HG03521 (cell line): ENCODE data around the gene SLC34A1.

Experiments
- ATAC-seq: cut with Tn5 transposase; IDR thresholded peaks from one replicate; pipeline ENCODE4 v1.9.1; 2021; ENCODE audit warnings: mild to moderate bottlenecking, moderate library complexity; ENCODE audit not compliant: unreplicated experiment

The SLC34A1 gene

DNA sequence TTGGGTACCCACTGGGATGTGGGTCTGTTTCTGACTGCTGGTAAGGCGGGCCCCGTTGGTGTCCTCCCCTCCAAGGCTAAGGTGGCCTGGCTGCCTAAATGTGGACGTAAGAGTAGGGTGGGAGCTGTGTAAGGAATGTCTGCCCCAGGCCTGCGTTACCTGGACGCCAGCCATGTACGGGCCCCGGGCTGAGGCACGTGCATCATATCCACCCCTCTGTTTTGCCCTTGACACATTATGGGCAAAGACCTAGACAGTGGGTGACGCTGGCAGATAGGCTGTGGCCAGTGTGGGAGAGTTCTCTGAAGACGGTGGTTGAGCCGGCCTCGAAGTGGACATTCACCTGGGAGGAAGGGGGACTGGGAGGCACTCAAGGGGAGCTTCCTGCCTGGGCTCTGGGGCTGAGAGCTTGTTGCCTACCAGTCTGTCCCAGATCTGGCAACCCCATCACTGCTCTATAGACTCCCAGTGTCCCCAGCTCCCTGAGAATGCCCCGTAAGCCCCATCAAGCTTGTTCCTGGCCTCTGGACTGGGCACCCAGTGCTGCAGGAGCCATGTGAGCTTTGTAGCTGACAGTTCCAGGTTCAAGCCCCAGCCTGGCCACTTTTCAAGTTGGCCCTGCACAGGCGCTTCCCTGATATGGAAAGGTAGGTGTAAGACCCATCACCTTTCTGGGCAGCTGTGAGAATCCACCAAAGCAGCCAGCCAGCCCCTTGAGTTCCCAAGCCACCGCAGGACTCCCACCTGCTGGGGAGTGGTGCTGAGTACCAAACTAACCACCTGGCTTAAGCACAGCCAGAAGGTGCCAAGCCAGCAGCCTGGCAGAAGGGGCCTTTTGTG is 59.1 kb downstream of the SLC34A1 start:
- ATAC-seq, result no peak

- ATAC-seq, result no peak
Observed at GRCh38 chr5:177444106-177445051, 60.1 kb downstream of the SLC34A1 start.

DNA sequence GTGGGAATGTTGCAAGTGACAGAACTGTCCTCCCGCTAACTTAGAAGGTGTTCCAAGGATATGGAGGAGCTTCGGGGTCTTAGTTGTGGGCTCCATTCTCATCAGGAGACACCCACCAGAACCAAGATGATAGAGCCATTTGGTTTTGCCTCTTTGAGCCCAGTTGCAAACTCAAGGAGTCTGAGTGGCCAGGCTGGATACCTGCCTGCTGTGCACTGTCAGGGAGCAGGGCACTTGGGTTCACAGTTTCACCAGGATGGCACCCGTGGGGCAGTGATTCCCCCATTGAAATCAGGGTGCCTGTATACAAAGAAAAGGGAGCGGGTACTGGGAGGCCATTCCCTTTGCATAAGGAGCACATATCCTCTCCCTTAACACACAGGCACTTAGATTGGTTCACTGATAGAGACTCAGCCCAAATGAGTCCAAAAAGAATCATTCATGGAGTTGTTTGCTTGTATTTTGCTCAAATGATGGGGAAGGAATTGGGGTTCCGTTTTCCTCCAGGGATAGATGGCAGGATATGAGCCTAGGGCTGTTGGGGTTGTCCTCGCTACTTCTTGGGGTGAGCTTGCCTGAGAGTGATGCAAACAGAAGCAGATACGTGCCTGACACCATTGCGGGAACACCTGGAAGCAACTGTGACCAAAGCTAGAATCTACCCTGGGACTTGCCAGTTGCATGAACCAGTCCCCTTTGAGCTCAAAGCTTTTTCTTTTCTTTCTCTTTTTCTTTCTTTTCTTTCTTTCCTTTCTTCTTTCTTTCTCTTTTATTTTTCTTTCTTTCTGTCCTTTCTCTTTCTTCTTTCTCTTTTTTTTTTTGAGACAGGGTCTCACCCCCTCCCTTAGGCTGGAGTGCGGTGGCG is 61.0 kb downstream of the SLC34A1 start:
- ATAC-seq, result no peak

DNA sequence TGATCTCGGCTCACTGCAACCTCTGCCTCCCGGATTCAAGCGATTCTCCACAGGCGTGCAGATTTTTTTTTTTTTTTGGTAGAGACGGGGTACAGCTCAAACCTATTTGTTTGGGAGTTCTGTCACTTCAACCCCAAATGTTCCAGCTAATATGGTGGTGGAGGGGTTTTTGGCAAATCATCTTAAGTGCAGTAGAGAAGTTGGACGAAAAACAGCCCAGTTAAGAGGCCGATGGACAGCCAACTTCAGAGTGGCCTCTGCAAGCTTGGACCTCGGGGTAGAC is 61.6 kb downstream of the SLC34A1 start:
- no peak for ATAC-seq

- peak; percentile 36 for ATAC-seq
Observed at GRCh38 chr5:177446200-177447065, 62.2 kb downstream of the SLC34A1 start, which contains the start of gene PRR7. Gene PRR7, plus strand, starts transcription at chr5:177446814. Its CDS starts 8,254 bp downstream, at chr5:177455068.

GRCh38 chr5:177447066-177447610 is 62.9 kb downstream of the SLC34A1 start:
- peak; percentile 40 for ATAC-seq

DNA sequence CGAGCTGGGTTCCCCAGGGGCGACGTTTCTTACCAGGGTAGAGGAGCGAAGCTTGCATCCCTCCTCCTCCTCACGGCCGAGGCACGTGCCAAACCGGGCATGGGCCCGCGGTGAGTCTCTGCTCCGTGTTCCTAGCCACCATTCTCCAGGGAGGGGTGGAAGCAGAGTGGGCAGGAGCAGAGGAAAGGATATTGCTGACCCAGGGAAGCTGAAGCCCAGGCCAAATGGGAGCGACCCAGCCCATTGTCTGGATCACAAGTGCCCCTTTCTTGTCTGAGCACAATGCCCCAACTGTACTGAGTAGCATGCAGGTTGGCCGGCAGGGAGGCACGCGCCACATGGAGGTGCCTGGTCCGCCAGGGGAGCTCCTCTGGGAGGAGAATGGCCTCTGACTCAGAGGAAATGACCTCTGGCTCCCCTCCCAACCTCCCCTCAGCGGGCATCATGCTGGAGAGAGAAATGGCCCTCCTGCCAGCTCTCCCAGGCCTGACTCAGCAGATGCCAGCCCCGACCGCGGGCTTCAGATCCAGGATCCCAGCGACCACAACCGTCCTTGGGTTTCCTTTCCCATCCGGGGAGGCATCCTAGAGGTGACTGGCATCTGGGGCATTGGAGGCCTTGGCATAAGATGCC is 63.5 kb downstream of the SLC34A1 start:
- ATAC-seq, result no peak
